H1 (cell line): Measurements from ENCODE around the gene DNAJB12. TPM values are rescaled to one million over a fixed set of nuclear protein-coding genes. Genes with fewer than 3 reads are reported as not detected.

Experiments used
- CTCF ChIA-PET: fragments of 300-600 bp; sonication (Branson Sonifier 250); formaldehyde crosslinking; loops from one replicate; lab custom pipeline; 2021; ENCODE audit not compliant: partially characterized antibody; lab: Charles Lee
- POLR2A ChIA-PET: fragments of 300-600 bp; sonication (Branson Sonifier 250); formaldehyde crosslinking; loops from one replicate; lab custom pipeline; 2021; ENCODE audit warnings: inconsistent platforms; ENCODE audit not compliant: partially characterized antibody; lab: Charles Lee
- DNase-seq, 2 experiments: peaks; one replicate each; pipeline versions ENCODE4 v3.0.0 to v3.0.0-alpha.2; 2010 to 2022; ENCODE audit warnings: low spot score in 2 of 2, low read depth in 1 of 2, mixed read lengths in 1 of 2
- FAIRE-seq: peaks from 2 replicates; lab custom pipeline; 2011; peaks lifted over from hg19 to GRCh38; lab: Jason Lieb, UNC
- H2AFZ ChIP-seq: 2 replicates; pipeline ENCODE4 v1.8.1; 2012; ENCODE audit warnings: low read length, inconsistent platforms
- H2AK5ac ChIP-seq: 2 replicates; pipeline ENCODE4 v1.6.1; 2013; ENCODE audit warnings: low read depth, low read length
- H2BK120ac ChIP-seq: replicated peaks from 2 replicates; pipeline ENCODE3; 2013; ENCODE audit warnings: low read depth, low read length, inconsistent platforms
- H2BK12ac ChIP-seq: 2 replicates; pipeline ENCODE4 v1.6.1; 2013; ENCODE audit warnings: low read depth, low read length
- H2BK15ac ChIP-seq: 2 replicates; pipeline ENCODE4 v1.6.1; 2013; ENCODE audit warnings: low read length
- H2BK20ac ChIP-seq: 2 replicates; pipeline ENCODE4 v1.6.1; 2013; ENCODE audit warnings: low read length
- H2BK5ac ChIP-seq: 2 replicates; pipeline ENCODE4 v1.6.1; 2013; ENCODE audit warnings: low read depth, low read length
- H3K14ac ChIP-seq: 2 replicates; pipeline ENCODE4 v1.6.1; 2013; ENCODE audit warnings: inconsistent platforms; ENCODE audit not compliant: insufficient read length
- H3K18ac ChIP-seq: 2 replicates; pipeline ENCODE4 v1.6.1; 2013; ENCODE audit warnings: low read length; ENCODE audit errors: extremely low read depth
- H3K23ac ChIP-seq: 2 replicates; pipeline ENCODE4 v1.6.1; 2013; ENCODE audit warnings: inconsistent platforms; ENCODE audit not compliant: insufficient read length
- H3K23me2 ChIP-seq: 2 replicates; pipeline ENCODE4 v1.6.1; 2013; ENCODE audit warnings: low read depth, low read length
- H3K27ac ChIP-seq: 2 replicates; pipeline ENCODE4 v1.6.1; 2011; ENCODE audit warnings: low read depth, low read length, inconsistent platforms
- H3K27me3 ChIP-seq, 4 experiments: replicated peaks in 1 of 4; 1 replicate in 1 of 4; 2 replicates in 3 of 4; pipeline versions ENCODE4 v1.6.1 to v1.8.1; 2011 to 2013; ENCODE audit warnings: low read length in 3 of 4, mild to moderate bottlenecking in 3 of 4, inconsistent platforms in 2 of 4, mixed read lengths in 2 of 4, moderate library complexity in 1 of 4; ENCODE audit not compliant: control insufficient read depth in 3 of 4, insufficient read depth in 3 of 4; ENCODE audit errors: extremely low read depth in 1 of 4
- H3K36me3 ChIP-seq, 4 experiments: 2 replicates each; pipeline versions ENCODE4 v1.6.1 to v1.8.1; 2011 to 2013; ENCODE audit warnings: mild to moderate bottlenecking in 4 of 4, low read length in 3 of 4, moderate library complexity in 2 of 4, control low read depth in 1 of 4, inconsistent platforms in 1 of 4; ENCODE audit not compliant: insufficient read depth in 4 of 4, control insufficient read depth in 2 of 4
- H3K4ac ChIP-seq: replicated peaks from 2 replicates; pipeline ENCODE3; 2013; ENCODE audit warnings: low read length, low read depth, mixed read lengths, inconsistent platforms; ENCODE audit not compliant: insufficient read length
- H3K4me1 ChIP-seq, 4 experiments: replicated peaks in 1 of 4; 1 replicate in 1 of 4; 2 replicates in 3 of 4; pipeline versions ENCODE4 v1.6.1 to v1.8.1; 2011 to 2013; ENCODE audit warnings: low read length in 3 of 4, inconsistent platforms in 2 of 4, mixed read lengths in 1 of 4; ENCODE audit not compliant: insufficient read depth in 4 of 4, control insufficient read depth in 3 of 4
- H3K4me2 ChIP-seq, 2 experiments: 2 replicates each; pipeline versions ENCODE4 v1.6.1 to v1.8.1; 2011 to 2013; ENCODE audit warnings: low read depth in 2 of 2, low read length in 2 of 2, control low read depth in 1 of 2, inconsistent platforms in 1 of 2, mild to moderate bottlenecking in 1 of 2; ENCODE audit not compliant: insufficient read depth in 1 of 2
- H3K4me3 ChIP-seq, 4 experiments: fragments of 200-600, 300-600 bp in 1 of 4; sonication (generic), shearing (Covaris generic), sonication (Bioruptor Twin) in 1 of 4; 2 replicates each; pipeline versions ENCODE4 v1.5.1 to v1.8.1; 2011 to 2016; ENCODE audit warnings: low read length in 4 of 4, low read depth in 3 of 4, control low read depth in 2 of 4, inconsistent platforms in 2 of 4, mild to moderate bottlenecking in 2 of 4, mixed read lengths in 1 of 4, moderate library complexity in 1 of 4; ENCODE audit not compliant: insufficient read depth in 2 of 4; ENCODE audit errors: extremely low read depth in 1 of 4
- H3K56ac ChIP-seq: replicated peaks from 2 replicates; pipeline ENCODE3; 2013; ENCODE audit warnings: low read depth, mild to moderate bottlenecking, mixed read lengths, low read length, inconsistent platforms; ENCODE audit not compliant: insufficient read length
- H3K79me1 ChIP-seq: 2 replicates; pipeline ENCODE4 v1.6.1; 2013; ENCODE audit warnings: low read depth, low read length, control low read depth
- H3K79me2 ChIP-seq, 2 experiments: 2 replicates each; pipeline versions ENCODE4 v1.6.1 to v1.8.1; 2012 to 2013; ENCODE audit warnings: low read length in 2 of 2, mild to moderate bottlenecking in 2 of 2, inconsistent platforms in 1 of 2; ENCODE audit not compliant: insufficient read depth in 2 of 2, control insufficient read depth in 1 of 2
- H3K9ac ChIP-seq, 4 experiments: replicated peaks in 1 of 4; 1 replicate in 1 of 4; 2 replicates in 3 of 4; pipeline versions ENCODE4 v1.6.1 to v1.8.1; 2011 to 2013; ENCODE audit warnings: low read depth in 3 of 4, low read length in 3 of 4, control low read depth in 2 of 4, mild to moderate bottlenecking in 2 of 4, moderate library complexity in 2 of 4, inconsistent platforms in 1 of 4; ENCODE audit errors: extremely low read depth in 1 of 4
- H3K9me3 ChIP-seq, 2 experiments: 2 replicates each; pipeline versions ENCODE4 v1.6.1 to v1.8.1; 2012 to 2013; ENCODE audit warnings: mild to moderate bottlenecking in 2 of 2, moderate library complexity in 2 of 2, control low read depth in 1 of 2, inconsistent platforms in 1 of 2, low read depth in 1 of 2, low read length in 1 of 2, mixed read lengths in 1 of 2; ENCODE audit not compliant: insufficient read depth in 2 of 2
- H4K20me1 ChIP-seq, 2 experiments: replicated peaks in 1 of 2; 2 replicates each; pipeline versions ENCODE3 to v1.8.1; 2011 to 2013; ENCODE audit warnings: inconsistent platforms in 2 of 2, low read length in 2 of 2, mild to moderate bottlenecking in 1 of 2; ENCODE audit not compliant: insufficient read depth in 2 of 2, control insufficient read depth in 1 of 2
- H4K5ac ChIP-seq: 2 replicates; pipeline ENCODE4 v1.6.1; 2013; ENCODE audit warnings: low read length, low read depth, mixed read lengths, inconsistent platforms; ENCODE audit not compliant: insufficient read length
- H4K8ac ChIP-seq: 2 replicates; pipeline ENCODE4 v1.8.0; 2013; ENCODE audit warnings: mild to moderate bottlenecking, moderate library complexity, low read length, inconsistent platforms; ENCODE audit not compliant: insufficient read depth; ENCODE audit errors: extremely low read depth
- H4K91ac ChIP-seq: replicated peaks from 2 replicates; pipeline ENCODE3; 2013; ENCODE audit warnings: low read length, mixed read lengths, inconsistent platforms; ENCODE audit not compliant: insufficient read length
- ASH2L ChIP-seq: fragments of 200-600, 300-600 bp; sonication (generic); IDR thresholded peaks from one replicate; pipeline ENCODE4 v1.7.1; 2017; ENCODE audit warnings: low read length
- POLR2AphosphoS5 ChIP-seq: IDR thresholded peaks from 2 replicates; pipeline ENCODE4 v1.6.1; 2011; ENCODE audit warnings: low read depth, low read length
- WGBS, 2 experiments: shearing (Covaris generic) in 1 of 2; methylation state at CpG; one replicate each; pipeline versions ENCODE4 v1.1.6 to v1.1.7; 2013 to 2015; ENCODE audit warnings: low lambda C conversion rate in 2 of 2, mixed read lengths in 2 of 2, inconsistent platforms in 1 of 2, low coverage in 1 of 2, missing lambda C conversion rate in 1 of 2; ENCODE audit not compliant: insufficient replicate concordance in 2 of 2, insufficient coverage in 1 of 2, insufficient read length in 1 of 2; ENCODE audit errors: extremely low coverage in 1 of 2, missing lambda C conversion rate in 1 of 2; 5-methylcytosine and 5-hydroxymethylcytosine counted together
- polyA plus RNA-seq, 7 experiments: library from polyadenylated mRNA; depleted of rRNA in 3 of 7; stranded (reverse) in 5 of 7; unstranded in 2 of 7; fragments of >200 nt in 5 of 7; fragments of 200-250 nt in 2 of 7; gene quantifications; 1 replicate in 5 of 7; 2 replicates in 1 of 7; 4 replicates in 1 of 7; pipeline versions ENCODE4 v1.2.1 to v1.2.3, GENCODE V29; 2011 to 2013; ENCODE audit warnings: missing spikeins in 2 of 7, mixed read lengths in 2 of 7
- total RNA-seq: library from RNA; stranded (reverse); fragmentation: NEBNext Ultra II Directional; extraction: Animal tissue kit (Norgen Biotek cat#: 25700); gene quantifications from 2 replicates; pipeline ENCODE4 v1.2.1, GENCODE V29; 2021

The DNAJB12 gene
- total and polyA plus RNA-seq, 2 of the 8 experiments (the other 6 are each of a cell fraction or from before 2014, with no cell fraction given), result 10.8 to 20.5 TPM

GRCh38 chr10:72351479-72351878 lies 3.2 kb downstream of the DNAJB12 start:
- Histone ChIP-seq H3K4me1 (peaks cover 5 to 7% (median 6%) of the 10 kb centered on the region in 4 experiments; a peak in 6 of 7 replicates), H4K91ac (no peak overlapping the region), H3K23me2 (peaks cover 7% of the 10 kb centered on the region; the same call in 1 of the 2 replicates), H3K9me3 (no peaks in the 10 kb centered on the region), H3K9ac (no peak overlapping the region), H2BK5ac (no peak overlapping the region), H2BK15ac (no peak overlapping the region), H3K4ac (no peak overlapping the region), H4K8ac (no peak overlapping the region), H3K79me1 (peaks cover 24% of the 10 kb centered on the region), H3K23ac (no peak overlapping the region), H3K4me3 (no peak overlapping the region), H2BK20ac (no peak overlapping the region), H2BK12ac (no peak overlapping the region), H3K79me2 (peaks cover 8 to 41% of the 10 kb centered on the region in 2 experiments; a peak in 3 of 4 replicates), H2AFZ (no peak overlapping the region), H3K18ac (no peak overlapping the region), H2BK120ac (no peak overlapping the region), H3K27me3 (no peaks in the 10 kb centered on the region), H3K27ac (no peak overlapping the region)
- WGBS, 2 experiments, result 94% methylated on average over 6 of the region's 6 CpGs; no CpG with 5 or more reads in 1 of the 2 experiments
- no peak for DNase-seq
- CTCF ChIA-PET, result interaction anchor here (0.6 to 3.3 kb wide), 6 partner anchors 10 to 543 kb away, joined by 3 to 22 read pairs (median 3); no protein-coding TSS in a partner anchor
- POLR2A ChIA-PET, result interaction anchor here (0.6 to 5.4 kb wide), 3 partner anchors 9 to 93 kb away, joined by 3 to 64 read pairs (median 3); no protein-coding TSS in a partner anchor
- TF ChIP-seq ASH2L (no peak), POLR2AphosphoS5 (peak; percentile 23; the same call in 1 of the 2 replicates)
- TF ChIP-seq, all 59 proteins: peak for 1
- FAIRE-seq, result no peak
- Histone ChIP-seq H4K20me1 (peaks cover 0 to 4% of the 10 kb centered on the region in 2 experiments), H4K5ac (no peak overlapping the region), H3K14ac (no peak overlapping the region), H3K56ac (no peak overlapping the region), H2AK5ac (no peak overlapping the region), H3K36me3 (peaks cover 0 to 14% (median 0%) of the 10 kb centered on the region in 4 experiments; a peak in 2 of 8 replicates), H3K4me2 (no peak overlapping the region; a peak in 1 of 4 replicates)
